Renal pelvis (tissue), 4 donors: Measurements from ENCODE around the gene FADD. TPM values are rescaled to one million over a fixed set of nuclear protein-coding genes. Genes with fewer than 3 reads are reported as not detected.

Experiments used
- DNase-seq: peaks from one replicate; pipeline ENCODE4 v3.0.0-alpha.2; 2013
- polyA plus RNA-seq, 3 donors: library from polyadenylated mRNA; unstranded; fragments of 120-200 nt; gene quantifications; one replicate each; pipeline ENCODE4 v1.2.1, GENCODE V29; 2013; ENCODE audit not compliant: insufficient read length in 3 of 3

FADD gene
- polyA plus RNA-seq, 3 donors: 18.7 to 23.3 (median 19.5) TPM

DNA sequence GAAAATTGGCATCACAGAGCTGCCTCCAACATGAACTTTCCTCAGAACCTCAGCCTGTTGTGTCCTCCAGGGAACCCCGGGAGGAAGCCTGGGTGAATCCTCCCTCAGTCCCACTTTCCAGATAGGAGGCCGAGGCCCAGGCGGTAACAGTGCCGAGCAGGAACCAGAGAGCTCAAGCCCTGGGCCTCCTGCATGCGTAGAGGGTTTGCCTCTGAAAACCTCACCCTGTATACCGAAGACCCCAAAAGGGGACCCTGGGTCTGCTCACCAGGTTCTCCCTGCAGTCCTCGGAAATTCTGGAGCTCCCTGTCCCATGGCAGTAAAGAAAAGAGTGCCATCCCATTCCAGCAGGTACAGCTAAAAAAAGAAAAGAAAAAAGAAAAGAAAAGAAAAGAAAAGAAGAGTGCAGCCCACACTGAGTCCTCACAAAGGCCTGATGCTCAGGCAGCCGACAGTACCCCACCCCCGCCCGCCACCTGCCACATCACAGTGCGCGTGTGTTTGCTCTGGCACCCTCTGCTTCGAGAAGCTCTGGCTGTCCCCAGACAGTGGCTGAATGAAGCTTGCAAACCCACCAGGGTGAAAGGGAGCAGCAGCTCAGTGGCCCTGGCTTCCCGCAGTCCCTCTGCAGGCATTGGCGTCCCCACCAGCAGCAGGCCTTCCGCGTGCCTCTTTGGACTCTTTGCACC, 28.4 kb upstream of the FADD start:
- no peak for DNase-seq

DNA sequence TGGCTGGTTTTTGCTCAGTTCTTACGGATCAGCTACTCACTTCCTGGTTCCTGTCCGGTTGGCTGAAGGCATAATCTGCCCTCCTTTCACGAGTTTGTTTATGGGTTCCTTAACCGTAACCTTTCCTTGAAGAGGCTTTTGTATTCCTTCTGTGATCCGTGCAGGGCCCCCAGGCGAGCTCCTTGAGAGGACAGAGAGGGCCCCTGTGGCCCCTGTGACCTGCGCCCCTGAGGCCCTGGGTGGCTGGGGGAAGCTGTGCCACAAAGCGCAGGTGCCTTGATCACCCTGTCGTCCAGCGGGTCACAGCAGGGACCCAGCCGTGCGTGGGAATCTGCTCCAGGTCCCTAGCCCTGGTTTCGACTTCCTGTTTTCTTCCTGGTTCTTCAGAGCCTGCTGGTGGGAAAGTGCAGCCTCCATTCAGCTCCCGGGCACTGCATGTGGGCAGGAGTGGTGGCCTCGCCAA, 27.8 kb upstream of the FADD start:
- peak; percentile 47 for DNase-seq

DNA sequence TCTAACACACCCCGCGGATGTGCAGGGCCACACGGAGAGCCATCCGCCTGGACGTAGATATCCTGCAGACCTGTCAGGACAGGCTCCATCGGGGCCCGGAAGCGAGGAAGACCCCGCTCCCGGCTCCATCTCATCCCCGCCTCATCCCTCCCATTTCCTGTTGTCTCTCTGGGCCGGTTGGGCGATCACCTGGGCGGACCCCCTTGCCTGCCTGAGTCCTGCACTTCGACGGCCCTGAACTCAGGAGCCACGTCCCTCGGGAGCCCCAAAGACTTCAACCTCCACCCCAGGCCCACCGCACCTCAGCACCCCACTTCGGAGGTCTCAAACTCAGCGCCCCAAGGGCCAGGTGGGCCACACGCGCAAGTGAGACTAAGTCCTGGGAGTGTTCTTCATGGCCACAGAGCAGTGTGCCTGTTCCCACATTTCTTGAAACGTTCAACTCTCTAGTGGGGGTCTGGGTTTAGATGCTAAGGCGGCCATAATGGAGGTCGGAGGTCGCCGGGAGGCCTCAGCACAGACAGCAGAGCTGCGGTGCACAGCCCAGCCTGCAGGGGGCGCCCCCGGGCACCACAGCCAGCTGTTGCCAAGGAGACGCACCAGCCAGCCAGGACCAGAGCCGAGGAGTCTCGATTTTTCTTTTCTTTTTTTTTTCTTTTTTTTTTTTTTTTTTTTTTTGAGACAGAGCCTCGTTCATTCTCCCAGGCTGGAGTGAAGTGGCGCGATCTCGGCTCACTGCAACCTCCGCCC, 26.0 kb upstream of the FADD start:
- DNase-seq: no peak

DNA sequence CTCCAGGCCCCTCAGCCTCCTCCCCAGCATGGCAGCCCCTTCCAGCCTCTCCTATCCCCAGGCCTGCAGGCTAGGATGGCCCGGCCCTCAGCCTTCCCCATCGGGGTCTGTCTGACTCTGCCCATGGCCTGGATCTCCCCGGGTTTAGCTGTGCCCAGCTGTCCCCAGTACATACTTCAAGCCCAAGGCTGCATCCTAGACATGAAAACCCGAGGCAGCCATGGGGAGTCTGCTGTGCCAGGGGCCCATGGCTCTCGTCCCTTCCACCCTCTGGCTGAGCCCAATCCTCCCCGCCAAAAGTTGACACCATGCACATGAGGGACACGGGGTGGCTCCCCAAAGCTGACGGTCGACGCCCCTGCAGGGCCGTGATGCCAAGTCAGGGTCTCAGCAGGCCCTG, 22.2 kb upstream of the FADD start:
- no peak for DNase-seq

DNA sequence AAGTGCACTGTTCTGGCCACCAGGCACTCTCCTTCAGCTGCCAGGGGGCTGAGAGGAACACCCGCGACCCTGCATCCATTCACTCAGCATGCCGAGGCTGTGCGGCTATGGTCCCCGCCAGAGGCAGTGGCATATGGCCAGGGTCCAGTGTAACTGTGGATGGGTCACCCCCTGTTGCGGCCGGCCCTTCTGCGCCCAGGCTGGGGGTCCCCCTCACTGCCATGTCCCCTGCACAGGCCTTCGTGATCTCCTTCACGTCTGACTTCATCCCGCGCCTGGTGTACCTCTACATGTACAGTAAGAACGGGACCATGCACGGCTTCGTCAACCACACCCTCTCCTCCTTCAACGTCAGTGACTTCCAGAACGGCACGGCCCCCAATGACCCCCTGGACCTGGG, 20.8 kb upstream of the FADD start:
- DNase-seq: no peak

DNA sequence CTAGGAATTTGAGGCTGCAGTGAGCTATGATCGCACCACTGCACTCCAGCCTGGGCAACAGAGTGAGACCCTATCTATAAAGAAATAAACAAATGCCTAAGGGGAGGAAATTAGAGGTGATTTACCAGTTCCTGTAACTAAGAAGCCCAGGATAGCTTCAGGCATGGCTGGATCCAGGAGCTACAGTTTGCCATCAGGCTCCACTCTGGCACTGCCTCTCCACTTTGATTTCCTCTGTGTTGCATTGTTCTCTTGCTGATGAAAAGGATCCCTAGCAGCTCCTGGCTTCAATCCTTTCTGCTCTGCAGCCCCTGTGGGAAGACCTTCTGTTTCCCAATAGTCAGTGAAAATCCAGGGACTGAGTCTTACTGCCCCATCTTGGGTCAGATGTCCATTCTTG, 20.1 kb upstream of the FADD start:
- DNase-seq: no peak

DNA sequence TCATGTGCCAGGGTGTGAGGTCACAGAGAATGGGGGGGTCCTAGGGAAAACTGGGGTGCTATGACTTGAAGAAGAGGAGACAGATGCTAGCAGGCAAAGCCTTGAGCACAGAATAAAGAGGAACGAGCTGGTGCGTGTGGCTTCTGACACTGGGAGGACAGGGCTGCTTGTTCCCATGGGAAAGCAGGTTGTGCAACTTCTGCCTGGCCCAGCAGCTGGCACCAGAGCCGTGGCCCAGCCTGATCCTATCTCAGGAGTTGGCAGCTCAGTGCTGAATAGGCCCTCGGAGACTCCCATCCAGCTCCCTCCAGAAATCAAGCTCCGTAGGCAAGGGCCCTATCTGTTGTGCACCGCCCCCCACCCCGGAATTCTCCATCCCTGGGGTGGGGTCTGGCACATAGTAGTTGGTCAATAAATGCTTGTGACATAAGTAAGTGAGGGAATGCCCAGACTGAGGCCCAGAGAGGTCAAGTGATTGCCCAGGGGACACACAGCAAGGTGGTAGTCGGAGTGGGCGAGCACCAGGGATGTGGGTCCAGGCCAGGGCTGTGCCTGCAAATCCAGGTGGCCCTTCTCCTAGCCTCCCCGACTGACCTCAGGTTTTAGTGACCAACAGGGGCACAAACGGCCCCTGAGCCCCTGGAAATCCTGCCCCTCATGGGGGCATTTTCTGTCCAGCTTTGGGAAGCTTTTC, 19.5 kb upstream of the FADD start:
- DNase-seq: no peak

DNA sequence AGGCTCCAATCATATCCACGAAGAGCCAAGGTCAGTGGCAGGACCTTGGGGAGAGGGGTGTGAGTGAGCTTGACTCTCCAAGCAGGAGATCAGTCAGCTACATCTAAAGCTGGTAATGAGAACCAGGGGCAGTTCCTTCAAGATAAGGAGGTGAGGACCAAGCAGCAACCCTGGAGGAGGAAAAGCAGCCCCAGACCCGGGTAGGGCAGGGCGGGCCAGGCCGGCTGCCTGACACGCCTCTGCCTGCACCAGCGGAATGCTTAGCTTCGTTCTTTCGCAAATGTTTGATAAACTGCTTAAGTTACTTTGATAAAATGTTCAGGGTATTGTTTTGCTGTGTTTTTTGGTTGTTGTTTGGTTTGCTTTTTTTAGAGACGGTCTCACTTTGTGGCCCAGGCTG, 18.7 kb upstream of the FADD start:
- no peak for DNase-seq

DNA sequence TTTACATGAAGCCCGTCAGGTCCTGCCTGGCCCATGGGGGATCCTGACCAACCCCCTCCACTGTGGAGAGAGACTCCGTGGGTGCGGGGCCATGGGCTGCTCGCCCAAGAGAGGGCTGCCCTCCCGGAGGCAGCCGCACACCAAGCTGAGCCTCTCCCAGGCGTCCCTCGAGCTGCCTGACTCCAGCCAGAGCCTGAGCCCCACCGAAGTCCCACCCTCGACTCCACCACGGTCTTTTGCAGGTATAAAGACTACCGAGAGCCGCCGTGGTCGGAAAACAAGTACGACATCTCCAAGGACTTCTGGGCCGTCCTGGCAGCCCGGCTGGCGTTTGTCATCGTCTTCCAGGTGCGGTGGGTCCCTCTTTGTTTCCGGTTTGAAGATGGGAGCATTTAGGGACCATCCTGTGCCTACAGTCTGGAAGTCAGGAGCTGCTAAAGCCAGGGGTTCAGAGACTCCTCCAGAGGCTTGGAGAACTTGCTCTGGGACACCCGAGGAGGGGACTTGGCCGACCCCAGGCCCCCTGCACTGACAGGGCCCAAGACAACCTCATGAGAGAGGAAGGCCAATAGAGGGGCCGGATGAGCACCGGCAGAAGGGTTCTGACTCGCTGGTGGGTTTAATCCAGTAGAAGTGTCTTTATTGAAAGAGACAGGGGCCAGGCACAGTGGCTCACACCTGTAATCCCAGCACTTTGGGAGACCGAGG, 17.6 kb upstream of the FADD start:
- DNase-seq: no peak

DNA sequence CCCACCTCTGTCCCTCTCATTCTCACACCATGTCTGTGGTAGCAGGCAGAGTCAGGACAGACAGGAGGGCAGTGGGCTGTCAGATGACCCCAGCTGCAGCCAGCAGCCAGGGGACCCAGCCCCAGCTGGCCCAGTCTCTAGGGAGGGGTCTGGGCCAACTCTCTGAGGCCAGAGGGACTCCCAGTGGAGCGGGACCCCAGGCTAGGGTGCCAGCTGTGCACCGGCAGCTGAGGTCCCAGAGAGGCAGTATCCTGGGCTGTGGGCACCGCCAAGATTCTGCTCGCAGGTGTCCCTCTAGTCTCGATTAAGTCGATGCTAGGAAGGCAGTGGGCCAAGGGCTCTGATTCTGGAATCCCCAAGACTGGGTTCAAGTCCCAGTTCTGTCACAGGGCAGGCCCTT, 16.7 kb upstream of the FADD start:
- DNase-seq: no peak

DNA sequence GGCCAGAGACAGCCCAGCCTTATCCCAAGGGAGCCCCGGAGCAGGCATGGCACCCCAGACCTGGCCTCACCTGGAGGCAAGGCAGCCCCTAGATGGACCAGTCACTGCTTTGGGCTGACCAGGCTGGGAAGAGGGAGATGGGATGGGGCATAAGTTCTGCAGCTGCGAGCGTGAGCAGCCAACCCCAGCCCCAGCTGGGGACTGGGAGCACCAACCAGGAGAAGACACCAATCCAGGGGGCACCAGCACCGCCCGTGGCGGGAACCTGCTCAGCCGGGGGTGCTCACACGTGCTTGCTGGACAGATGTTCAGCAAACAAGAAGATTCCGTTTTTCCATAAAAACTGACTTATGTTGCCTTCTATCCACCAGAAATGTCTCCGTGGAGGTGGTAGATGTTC, 16.2 kb upstream of the FADD start:
- DNase-seq: no peak

DNA sequence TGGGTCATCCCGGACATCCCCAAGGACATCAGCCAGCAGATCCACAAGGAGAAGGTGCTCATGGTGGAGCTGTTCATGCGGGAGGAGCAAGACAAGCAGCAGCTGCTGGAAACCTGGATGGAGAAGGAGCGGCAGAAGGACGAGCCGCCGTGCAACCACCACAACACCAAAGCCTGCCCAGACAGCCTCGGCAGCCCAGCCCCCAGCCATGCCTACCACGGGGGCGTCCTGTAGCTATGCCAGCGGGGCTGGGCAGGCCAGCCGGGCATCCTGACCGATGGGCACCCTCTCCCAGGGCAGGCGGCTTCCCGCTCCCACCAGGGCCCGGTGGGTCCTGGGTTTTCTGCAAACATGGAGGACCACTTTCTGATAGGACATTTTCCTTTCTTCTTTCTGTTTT, 15.3 kb upstream of the FADD start:
- DNase-seq: no peak

DNA sequence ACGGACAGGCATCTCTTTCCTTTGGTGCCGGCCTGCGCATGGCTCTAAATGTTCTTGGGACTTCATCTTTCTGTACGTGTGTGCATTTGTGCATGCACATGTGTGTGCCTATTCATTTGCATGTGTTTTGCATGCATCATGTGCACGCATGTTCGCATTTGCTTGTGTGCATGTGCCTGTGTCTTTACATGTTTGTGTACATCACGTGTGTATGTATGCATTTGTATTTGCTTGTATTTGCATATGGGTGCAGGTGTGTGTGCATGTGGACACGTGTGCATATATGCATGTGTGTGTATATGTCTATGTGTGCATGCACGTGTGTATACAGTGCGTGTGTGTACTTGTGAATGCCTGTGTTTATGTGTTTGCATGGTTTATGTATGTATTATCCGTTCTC, 13.5 kb upstream of the FADD start:
- no peak for DNase-seq

DNA sequence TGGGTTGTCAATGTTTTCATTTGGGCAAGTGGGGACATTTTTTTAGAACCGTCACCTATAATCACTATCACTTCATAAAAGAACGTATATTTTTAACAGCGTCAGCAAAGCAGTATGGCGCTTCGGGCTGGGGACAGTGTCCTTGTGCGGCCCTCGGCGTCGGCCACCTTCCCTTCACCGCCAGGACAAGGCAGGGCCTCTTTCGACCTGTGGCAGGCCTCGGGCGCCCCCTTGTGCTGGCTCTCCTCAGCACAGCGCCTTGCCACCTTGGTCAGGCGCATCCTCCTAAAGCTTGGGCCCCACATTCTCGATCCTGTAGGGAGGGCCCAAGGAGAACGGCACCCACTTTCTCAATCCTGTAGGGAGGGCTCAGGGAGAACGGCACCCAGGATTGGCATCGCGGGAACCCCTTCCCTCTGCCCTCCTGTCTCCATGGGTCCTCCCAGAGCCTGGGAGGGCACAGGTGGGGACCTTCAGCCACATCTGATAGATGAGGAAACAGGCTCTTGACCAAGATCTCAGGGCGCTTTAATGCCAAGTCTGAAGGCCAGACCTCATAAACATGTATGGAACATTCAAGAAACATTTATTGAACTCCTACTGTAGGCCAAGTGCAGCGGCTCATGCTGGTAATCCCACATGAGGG, 11.5 kb upstream of the FADD start:
- DNase-seq: peak; percentile 64

DNA sequence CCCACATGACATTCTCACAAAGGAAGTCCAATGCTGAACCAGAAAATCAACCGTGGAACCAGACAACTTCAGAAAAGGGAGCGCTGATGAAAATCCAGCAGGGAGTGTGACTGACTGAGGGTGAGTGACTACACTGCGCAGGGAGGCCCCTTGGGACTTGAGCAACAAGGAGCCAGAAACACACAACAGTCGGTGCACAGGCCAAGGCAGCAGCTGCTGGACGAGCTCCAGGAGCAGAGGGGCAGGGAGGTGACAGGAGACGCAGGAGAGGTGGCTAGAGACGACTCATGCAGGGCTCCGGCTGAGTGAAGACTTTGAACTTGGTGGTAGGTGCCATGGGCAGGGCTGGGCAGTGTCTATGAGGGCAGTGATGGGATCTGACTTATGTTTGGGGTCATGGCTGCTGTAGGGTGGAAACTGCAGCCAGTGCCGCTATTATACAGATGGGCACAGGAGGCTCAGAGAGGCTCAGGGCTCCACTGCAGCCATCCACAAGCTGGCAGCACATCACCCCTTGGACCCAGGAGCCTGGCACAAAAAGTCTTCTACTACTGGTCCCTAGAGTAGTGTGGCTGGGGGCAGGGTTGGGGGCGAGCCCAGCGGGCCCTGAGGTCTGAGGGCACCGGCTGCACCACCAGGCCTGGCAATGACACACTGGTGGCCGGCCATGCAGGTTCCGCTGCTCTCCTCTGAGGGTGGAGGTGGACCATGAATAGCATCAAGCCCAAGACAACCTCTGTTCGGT, 10.3 kb upstream of the FADD start:
- no peak for DNase-seq

DNA sequence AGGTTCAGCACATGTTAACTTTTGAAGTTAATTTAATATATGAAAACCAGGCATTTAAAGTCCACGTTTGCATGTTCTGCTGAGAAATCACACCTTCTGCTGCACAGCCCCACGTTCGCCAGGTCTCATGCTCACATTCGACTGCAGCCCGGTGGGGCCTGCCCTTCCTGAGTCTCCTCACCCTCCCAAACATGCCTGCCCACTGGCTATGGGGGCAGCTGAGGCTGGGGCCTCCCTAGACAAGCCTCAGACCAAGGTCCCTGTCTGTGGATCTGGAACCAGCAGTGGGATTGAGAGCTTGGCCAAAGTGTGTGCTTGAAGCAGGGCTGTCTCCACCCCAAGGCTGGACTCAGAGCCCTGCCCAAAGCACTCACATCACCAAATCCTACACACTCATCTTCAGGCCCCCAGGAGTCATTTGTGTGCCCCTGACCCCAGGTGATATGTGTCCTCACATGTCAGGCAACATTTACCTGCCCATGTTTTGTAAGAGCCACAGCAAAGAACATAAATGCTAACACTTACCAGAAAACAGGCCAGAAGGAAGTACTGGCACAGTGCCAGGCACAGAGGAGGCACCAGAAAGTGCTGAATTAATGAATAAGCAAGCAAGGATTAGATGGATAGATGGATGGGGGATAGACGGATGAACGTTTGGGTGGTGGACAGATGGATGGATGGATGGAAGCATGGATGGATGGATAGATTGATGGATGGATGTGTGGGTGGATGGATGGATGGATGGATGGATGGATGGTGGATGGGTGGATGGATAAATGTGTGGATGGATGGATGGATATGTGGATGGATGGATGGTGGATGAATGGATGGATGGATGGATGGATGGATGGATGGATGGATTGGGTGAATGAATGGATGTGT, 9.4 kb upstream of the FADD start:
- no peak for DNase-seq

DNA sequence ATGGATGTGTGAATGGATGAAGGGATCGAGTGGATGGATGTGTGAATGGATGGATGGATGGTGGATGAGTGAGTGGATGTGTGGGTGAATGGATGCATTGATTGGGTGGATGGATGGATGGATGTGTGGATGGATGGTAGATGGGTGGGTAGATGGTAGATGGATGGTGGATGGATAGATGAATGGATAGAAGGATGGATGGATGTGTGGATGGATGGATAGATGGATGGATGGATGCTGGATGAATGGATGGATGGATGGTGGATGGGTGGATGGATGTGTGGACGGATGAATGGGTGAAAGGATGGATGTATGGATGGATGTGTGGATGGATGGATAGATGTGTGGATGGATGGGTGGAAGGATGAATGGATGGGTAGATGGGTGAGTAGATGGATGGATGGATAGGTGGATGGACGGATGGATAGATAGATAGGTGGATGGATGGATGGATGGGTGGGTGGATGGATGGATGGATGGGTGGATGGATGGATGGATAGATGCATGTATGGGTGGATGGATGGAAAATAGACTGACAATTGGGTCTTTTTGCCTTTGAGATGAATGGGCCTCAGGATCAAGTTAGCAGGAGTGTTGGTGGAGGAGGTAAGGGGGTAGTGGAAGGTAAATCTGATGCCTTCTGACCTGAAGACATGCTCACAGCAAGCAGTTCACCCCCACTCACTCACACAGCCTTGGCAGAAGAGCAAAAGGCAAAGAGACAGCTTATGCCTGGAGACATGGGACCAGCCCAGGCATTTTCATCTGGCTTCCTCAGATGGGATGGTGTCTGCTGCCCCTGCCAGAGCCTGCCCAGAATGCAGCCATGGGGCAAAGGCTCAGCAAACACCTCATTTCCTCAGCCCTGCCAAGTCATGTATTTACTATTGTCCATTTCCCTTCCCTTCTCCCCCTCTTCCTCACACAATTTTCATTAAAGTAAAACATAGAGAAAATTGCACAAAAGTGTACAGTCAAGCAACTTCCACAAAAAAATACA, 8.0 kb upstream of the FADD start:
- no peak for DNase-seq

DNA sequence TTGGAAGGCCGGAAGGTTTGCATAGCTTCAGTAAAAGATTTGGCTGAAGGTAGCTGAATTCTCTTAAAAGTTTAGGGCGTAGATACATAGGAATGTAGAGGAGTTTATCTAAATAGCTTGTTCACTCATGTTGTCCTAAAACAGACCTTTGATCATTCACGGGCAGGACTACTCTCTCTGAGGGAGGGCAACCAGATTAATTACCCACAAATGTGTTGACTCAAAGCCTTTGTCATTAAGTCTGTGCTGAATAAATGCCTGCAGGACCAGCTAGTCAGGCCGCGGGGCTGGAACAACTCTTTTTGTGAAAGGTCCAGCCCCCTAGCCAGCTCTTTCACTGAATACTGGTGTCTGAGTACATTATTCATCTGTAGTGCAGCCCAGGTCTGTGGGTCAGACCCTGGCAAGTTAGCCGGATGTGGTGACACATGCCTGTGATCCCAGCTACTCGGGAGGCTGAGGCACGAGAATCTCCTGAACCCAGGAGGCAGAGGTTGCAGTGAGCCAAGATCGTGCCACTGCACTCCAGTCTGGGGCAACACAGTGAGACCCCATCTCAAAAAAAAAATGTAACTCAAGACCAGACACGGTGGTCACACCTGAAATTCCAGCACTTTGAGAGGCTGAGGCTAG, 2.8 kb upstream of the FADD start:
- DNase-seq: no peak
